GM18505 (cell line): Measurements from ENCODE around the gene RECQL5.

Experiments
- ATAC-seq: cut with Tn5 transposase; IDR thresholded peaks from one replicate; pipeline ENCODE4 v1.9.1; 2021; ENCODE audit not compliant: unreplicated experiment
- POLR2A ChIP-seq: IDR thresholded peaks from 4 replicates; pipeline ENCODE4 v1.6.1; 2011; ENCODE audit warnings: borderline replicate concordance; ENCODE audit not compliant: insufficient read depth, insufficient read length; ENCODE audit errors: extremely low read depth

Gene RECQL5

DNA sequence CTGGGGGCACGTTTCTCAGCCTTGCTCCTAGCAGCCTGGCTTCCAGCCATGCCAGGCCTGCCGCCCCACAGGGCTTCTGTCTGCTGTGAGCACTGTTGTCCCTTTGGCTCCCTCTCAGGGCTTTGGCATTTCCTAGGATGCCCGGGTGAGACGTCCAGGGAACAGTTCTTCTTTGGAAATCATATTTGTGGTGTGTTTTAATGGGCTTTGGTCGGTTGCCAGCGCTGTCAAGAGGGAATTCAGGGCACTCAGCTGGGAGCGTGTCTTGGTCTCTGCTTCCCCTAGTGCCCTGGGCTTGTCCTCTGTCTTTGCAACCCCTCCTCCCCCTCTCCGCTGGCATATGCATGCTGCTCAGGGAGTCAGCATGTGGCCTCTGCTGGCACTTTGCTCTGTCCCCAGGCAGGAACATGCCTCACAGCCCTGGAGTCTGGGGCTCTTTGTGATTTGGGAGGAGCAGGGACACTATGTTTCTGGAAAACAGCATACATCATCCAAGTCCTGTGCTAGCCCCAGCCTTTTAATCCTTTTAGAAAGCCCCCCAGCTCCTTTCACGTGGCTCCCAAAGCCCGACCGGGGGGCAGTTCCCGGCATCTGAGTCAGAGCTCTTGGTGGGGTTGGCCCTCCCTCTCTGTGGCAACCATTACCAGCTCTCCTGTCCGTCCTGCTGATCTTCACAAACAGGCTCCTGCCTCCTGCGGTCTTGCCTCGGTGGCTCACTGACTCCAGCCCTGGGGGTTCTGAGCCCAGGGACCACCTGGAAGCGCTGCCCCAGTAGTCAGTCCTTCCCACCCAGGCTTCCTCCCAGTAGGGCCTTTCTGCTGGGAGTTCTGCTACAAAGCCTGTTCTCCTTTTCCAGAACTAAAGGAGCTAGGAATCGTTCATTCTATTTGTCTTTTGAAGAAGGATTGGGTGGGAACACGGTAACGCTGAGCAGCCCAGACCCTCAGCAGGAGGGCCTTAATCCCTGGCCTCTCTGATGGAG, 26.8 kb upstream of the RECQL5 start:
- TF ChIP-seq POLR2A = no peak
- ATAC-seq = no peak

DNA sequence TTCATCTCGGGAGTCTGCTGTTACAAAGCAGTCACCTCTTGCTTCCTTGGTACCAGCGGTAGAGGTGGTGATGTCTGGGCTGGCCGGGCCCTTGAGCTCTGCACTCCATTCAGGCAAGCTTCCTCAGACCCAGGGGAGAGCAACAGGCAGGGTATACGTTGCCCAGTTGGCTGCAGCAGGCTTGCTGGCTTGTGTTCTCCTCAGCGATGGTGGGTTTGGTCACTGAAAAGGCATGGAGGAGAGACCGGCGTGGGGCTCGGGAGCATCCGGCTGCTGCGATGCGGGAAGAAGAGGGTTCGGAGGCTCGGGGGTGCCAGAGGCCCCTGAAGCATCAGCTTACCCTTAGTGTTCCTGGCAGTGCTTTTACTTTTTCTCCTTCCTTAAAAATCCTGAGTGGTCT, 26.0 kb upstream of the RECQL5 start:
- ATAC-seq = no peak
- no peak for TF ChIP-seq POLR2A

- no peak for TF ChIP-seq POLR2A
- no peak for ATAC-seq
These were observed 25.1 kb upstream of the RECQL5 start for GRCh38 chr17:75691801-75692626.

GRCh38 chr17:75691371-75691791, 24.4 kb upstream of the RECQL5 start:
- ATAC-seq = no peak

DNA sequence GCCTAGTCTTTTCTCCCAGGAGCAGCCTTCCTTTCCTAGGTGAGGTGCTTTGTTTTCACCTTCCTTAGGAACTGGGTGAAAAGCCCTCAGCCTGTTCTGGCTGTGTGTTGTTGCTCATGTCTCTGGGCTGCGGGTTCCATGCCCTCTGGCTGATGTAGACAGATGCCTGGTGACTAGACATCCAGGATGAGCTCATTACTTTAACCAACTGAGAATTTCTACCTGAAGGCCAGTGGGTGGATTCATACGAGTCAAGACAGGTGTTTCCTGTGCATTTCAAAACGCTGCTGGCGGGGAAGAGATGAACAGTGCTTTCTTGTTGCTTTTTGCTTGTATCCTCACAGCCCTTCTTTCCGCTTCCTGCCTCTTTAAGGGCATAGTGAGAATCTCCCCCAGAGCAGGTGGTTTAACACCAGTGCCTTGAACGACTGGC, 22.5 kb upstream of the RECQL5 start:
- peak; percentile 51 for ATAC-seq
- TF ChIP-seq POLR2A = no peak

More at GRCh38 chr17:75691371-75691791, 24.4 kb upstream of the RECQL5 start:
- no peak for TF ChIP-seq POLR2A

DNA sequence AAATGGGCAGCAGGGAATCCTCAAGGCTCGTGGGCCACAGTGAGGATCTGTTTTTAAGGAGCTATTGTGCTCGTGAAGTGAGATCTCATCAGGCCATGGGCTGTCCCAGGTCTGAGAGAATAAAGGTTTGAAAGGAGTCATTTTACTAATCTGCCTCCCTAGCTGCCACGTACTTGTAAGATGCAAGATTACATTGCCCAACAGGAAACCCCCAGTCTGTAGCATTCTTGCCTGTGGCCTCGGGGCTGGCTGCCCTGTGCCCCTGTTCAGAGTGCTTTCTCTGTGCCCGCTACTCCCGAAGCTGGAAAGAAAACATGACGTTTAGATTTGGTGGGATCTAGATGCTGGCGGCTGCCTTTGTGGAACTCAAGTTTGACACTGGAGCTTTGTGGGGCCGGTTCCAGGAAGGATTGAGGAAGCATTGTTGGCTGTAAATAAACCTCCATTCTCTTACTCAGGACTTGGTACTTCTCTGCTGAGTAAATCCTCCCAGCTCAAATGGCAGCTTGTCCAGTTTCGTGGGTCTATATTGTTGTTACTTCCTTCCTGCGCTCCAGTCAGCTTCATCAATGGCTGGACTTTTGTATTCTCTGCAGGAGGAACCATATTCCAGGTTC, 21.4 kb upstream of the RECQL5 start:
- no peak for TF ChIP-seq POLR2A
- no peak for ATAC-seq

- no peak for TF ChIP-seq POLR2A
These were observed 18.5 kb upstream of the RECQL5 start for GRCh38 chr17:75685499-75685898.

GRCh38 chr17:75684924-75685323, 18.0 kb upstream of the RECQL5 start:
- ATAC-seq = no peak
- TF ChIP-seq POLR2A = no peak

More at GRCh38 chr17:75685499-75685898, 18.5 kb upstream of the RECQL5 start:
- no peak for ATAC-seq

GRCh38 chr17:75684249-75684648, 17.3 kb upstream of the RECQL5 start:
- no peak for TF ChIP-seq POLR2A
- ATAC-seq = no peak

- ATAC-seq = no peak
These were observed 16.6 kb upstream of the RECQL5 start for GRCh38 chr17:75683583-75683982.

GRCh38 chr17:75681289-75681688, 14.3 kb upstream of the RECQL5 start:
- ATAC-seq = no peak
- TF ChIP-seq POLR2A = no peak

More at GRCh38 chr17:75683583-75683982, 16.6 kb upstream of the RECQL5 start:
- no peak for TF ChIP-seq POLR2A

- ATAC-seq = no peak
- no peak for TF ChIP-seq POLR2A
These were observed 13.5 kb upstream of the RECQL5 start for GRCh38 chr17:75680431-75680830.

GRCh38 chr17:75679706-75680211, 12.8 kb upstream of the RECQL5 start:
- TF ChIP-seq POLR2A = no peak
- ATAC-seq = no peak
